HG02571 (cell line): ENCODE data around the gene NAT16.

Experiments
- ATAC-seq: cut with Tn5 transposase; IDR thresholded peaks from one replicate; pipeline ENCODE4 v1.9.1; 2021; ENCODE audit warnings: mild to moderate bottlenecking, moderate library complexity; ENCODE audit not compliant: unreplicated experiment

NAT16 gene

DNA sequence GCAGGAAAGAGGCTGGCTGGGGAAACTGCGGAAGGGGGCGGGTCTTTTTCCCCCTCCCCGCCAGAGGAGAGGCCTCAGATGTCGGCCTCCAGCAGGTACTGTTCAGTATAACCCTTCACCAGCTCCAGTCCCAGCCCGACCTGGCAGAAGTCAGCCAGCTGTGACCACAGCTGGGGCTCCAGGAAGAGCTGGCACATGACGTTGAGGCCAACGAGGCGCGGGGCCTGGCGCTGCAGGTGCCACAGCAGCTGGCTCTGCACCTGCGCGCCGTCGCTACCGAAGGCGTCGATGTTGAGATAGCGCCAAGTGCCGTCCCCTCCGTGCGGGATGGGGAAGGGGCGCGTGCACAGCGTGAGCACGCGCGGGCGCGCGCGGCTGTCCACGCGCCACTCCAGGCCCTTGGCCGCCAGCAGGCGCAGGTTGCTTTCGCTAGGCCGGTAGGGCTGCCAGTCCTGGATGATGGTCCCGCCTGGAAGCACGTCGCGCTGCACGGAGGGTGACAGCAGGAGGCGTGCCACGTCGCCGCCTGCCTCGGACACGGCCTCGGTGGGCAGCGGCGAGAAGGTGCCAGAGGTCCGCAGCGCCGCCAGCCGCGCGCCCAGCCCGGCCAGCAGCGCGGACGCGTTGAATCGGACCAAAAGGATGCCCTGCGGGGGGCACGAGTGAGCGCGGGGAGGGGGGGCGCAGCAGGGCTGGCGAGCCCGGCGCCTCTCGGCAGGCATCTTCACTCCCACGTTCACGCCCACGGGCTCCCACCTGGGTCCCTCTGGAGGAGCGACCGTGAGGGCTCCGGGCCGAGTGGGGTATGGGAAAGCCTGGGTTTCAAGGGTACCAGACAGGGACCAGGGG lies 7.9 kb downstream of the NAT16 start:
- no peak for ATAC-seq

DNA sequence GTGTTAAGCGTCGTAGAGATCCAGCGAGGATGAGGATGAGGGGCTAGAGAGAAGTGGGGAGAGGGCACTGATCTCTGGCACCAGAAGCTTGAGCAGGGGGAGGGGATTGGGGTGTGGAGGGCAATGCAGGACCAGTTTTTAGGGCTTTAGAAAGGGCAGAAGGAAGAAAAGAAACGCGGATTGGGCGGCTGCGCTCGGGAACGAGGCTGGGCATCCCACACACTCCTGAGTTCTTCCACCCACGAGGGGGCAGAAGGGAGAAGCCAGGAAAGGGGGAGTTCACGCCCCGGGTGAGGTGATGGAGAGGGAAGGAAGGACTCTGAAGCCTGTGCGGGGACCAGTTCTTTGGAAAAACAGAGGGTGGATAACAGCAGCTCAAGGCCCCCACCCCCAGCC lies 8.7 kb downstream of the NAT16 start:
- no peak for ATAC-seq

DNA sequence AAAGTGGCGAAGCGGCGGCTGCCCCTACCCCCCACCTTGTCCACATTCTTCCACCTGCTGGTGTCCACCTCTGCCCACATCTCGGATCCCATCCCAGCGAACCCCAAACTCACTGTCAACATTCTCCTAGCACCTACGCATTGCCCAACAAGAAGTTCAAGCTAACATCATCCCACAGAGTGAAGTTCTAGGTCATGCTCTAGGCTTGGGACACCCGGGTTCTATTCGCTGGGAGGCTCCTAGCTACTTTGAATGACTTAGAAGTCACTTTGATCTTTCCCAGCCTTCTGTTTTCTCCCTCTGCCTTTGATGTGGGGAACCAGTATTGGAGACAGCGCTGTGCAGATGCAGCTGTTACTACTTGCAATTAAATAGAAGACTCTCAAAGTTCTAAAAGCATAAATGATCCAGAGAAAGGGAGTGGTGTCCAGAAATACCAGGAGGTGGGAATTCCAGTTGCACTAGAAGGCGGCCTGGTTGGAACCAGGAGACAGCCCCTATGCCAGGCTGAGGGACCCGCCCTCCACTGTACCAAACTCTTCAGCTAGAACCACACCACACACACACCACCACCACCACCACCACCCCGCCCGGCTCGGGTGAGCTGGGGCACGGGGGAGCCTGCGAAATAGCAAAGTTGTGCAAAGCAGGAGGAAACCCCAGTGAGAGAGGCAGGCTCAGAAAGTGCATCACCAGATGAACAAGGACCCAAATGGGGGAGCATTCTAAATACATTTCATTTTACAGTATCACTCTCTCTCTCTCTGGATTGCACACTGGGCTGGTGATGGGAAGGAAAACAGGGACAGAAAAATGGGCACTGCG lies 9.3 kb downstream of the NAT16 start:
- no peak for ATAC-seq

DNA sequence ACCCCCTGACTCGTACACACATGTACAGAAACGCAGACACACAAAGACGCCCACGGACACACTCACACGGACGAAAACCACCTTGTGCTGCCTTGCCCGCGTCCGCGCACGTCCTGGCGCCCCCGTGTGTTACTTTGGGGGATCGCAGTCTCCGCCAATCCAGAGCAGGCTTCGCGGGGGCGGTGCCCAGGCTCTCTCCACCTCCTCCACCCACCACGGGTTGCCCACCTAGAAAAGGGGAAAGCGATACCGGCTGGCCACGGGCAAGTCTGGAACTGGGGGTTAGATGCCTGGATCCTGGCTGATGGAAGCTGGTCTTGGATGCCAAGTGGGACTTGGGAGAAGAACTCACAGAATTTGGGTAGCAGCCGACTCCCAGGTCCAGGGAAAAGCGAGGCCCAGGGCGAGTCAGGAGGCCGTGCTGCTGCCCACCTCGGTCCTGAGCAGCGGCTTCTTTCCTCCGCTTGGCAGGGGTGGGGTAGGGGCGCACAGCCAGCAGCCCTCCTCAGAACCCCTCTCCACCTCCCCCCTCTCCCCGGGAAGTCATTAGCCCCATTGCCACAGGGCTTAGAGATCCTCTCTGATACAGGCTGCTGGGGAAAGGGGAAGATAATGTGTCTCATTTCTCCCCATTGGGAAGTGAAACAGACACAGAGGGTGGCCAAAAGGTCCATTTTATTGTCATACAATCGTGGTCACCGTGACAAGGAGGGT lies 10.1 kb downstream of the NAT16 start:
- ATAC-seq, result no peak

DNA sequence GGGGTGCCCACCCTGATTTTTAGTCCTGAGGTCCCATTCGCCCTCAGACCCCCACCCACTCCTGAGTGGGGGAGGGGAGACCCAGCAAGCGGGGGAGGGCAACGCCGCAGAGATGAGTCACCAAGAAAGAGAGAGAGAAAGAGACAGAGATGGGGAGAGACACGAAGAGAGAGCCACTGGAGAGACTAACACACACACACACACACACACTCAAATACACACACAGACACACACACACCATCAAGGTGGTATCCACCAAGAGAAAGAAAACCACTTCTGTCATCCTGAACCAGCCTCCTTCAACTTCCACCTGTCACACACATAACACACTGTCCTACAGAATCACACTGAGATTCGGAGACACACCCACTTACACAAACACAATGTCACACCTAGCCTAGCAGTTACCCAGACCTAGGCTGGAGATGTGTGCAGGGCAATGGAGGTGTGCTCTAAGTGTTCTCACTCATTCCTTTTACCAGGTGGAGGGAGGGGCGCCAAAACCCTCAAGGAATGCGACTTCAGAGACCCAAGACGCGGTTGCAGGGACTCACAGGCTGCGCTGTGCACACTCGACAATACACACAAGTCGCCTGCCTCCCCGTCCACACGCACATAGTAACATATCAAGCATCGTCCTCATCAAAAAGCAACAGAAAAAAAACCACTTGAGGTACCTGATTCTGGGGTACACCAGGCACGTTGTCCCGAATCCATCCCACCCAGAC lies 10.8 kb downstream of the NAT16 start:
- no peak for ATAC-seq

DNA sequence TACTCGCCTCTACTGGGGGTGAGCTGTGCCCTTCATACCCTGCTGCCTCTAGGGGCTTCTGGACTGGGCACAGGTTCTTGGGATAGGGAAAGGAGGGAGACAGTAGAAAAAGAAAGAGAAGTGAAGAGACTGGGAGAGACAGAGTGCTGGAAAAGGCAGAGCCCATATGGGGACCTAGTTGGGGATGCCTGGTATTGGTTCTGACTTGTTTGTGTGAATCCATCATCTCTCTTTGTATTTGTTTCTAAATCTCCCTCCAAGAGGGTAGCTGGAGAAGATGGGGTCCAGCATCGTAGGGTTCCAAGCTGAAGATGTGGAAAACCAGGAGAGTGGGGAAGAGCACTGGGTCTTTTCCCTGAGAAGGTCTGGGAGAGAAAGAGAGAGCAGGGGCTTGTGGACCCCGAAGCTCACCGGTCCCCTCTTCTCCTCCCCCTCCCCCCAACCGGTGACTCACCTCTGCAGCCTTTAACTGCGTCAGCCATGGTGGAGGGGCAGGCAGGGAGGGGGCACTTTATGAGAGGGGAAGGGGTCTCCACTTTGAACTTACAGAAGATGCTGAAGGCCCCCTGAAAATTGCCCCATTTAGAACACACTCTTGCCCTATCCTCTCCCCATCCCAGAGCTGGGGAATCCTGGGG lies 11.6 kb downstream of the NAT16 start:
- no peak for ATAC-seq

DNA sequence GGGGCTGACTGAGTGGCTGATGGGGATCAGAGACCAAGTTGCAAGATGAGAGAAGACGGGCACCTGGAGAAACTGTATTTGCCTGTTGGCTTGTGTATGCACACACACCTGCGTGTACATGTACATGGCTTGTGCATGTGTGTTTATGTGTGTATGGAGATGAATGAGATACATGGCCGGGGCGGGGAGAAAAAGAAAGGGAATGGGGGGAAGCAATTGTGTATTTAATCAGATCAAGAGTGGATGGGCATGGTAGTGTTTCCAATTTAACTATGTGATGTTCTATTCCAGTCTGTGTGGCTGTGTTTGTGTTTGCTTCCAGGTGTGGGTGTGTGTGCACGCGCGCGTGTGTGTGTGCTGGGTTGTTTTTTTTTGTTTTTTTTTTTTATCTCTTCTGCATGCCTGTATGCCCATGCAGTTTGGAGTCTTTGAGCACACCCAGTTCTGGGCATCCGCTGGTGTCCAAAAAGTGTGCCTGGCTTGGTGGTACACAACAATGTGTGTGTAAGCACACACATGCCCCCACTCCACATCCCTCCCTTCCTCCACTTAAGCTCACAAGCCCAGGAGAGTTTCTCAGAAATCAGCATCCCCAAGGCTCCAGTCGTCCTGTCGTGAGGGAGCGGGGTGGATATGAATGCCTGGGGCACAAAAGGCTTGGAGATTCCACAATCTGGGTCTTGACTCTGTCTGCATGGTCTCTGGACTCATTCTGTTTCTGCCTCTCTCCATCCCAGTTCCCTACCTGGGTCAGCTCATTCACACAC lies 12.3 kb downstream of the NAT16 start:
- no peak for ATAC-seq

DNA sequence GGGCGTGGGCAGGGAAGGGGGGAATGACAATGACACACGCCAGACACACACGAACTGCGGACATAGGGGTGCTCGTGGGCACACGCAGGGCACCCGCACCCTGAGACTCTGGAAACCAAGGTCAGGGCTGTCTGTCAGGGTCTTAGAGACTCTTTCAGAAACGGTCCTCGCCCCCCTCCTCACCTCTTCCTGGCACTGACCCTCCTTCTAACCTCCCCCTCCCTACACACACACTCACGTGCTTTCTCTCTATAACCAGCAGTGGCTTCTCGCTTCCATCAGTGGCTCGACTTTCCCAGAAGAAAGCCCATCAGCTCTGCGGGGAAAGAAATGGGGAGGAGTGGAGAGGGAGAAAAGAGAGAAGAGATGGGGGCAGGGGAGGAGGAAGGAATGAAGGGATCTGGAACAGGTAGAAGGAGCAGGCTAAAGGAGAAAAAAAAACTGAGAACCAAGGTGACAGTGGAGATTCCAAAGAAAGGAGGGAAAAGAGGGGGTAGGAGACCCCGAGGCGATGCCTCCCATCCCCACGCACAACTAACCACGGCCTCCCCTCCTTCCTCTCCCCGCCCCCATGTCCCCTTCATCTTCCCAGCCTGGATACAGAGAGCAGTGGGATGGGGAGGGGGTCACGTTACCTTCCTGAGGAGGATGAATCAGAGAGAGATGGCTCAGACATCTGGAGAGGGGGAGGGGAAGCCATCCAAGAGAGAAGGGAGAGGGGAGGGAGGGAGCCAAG lies 13.0 kb downstream of the NAT16 start:
- no peak for ATAC-seq

DNA sequence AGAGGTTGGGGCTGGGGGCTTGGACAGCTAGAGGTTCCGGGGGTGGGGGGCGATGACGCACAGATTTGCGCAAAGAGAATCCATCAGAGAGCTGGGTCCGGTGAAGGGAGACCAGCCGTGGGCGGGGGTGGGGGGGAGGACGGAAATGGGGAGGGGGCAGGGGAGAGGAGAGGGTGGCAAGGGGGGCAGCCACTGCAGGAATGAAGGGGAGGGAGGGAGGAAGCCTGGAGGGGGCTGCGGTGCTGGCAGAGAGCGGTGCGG lies 13.5 kb downstream of the NAT16 start:
- no peak for ATAC-seq

DNA sequence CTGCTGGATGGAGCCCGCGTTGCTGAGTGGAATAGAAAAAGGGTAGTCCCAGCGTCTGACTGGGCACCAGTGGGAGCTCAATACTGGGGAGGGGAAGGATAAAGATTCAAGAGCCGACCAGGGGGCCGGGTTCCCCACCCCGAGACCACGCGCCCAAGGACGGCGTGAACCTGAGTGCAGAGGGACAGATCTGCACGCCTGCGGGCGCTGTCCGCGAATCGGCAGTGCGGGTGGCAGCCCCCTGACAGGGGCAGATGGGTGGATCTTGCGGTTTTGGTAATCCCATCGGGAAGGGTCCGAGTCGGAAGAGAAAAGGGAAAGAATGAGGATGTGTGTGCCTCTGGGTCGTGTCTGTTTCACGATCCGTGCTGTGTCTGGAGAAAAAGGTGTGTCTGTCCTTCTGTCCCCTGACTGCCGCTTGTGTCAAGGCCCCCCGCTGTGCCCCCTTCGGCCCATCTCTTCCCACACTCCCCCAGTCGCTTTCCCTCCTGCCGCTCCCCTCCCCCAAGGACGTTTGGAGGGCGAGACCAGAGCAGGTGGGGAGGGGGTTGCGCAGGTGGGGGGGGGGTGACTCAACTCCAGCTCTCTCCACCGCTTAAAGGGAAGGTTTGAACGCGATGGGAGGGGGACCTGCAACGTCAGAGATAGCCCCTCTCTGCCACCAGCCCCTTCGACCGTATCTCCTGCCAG lies 14.0 kb downstream of the NAT16 start:
- no peak for ATAC-seq

DNA sequence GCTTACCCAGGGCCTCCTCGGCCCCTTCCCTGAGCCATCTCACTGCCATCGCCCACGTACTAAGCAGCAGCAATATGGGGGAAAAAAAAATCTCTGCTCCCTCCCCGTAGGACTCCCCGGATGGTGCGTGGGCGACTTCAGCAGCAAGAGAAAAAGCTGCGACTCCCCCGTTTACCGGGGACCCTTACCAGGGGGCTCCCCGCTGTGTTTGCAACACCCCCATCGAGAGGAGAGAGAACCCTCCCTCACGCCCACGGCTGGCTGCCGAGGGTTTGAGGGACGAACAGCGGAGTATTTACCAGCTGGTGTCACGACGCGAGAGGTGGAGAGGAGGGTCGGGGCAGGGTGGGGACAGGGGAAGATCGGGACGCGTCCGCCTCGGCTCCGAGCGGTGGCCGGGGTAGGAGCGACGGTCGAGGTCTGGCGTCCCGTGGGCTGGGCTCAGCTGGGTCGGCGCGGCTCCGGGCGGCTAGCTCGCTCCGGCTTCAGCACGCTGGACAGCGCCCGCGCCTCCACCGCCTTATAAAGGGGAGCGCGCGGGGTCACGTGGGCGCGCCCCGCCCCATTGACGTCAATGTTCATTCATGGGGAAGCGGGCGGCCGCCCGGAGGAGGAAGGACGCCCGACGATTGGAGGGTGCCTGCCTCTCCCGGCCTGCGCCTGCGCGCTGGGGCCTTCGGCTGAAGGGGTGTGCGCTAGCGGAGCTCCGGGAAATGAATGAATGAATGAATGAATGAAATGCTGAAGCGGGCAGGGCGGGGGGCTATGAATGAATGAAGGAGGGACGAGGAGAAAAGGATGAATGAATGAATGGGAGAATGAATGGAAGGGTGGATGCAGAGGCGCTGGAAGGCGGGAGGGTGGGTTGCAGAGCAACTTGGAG lies 14.8 kb downstream of the NAT16 start, which contains the start of gene VGF:
TSS of gene VGF (minus strand) at position 495 of the 883 bp plus-strand sequence. CDS start 726 bp downstream, outside the sequence.
- ATAC-seq, result peak; percentile 72

DNA sequence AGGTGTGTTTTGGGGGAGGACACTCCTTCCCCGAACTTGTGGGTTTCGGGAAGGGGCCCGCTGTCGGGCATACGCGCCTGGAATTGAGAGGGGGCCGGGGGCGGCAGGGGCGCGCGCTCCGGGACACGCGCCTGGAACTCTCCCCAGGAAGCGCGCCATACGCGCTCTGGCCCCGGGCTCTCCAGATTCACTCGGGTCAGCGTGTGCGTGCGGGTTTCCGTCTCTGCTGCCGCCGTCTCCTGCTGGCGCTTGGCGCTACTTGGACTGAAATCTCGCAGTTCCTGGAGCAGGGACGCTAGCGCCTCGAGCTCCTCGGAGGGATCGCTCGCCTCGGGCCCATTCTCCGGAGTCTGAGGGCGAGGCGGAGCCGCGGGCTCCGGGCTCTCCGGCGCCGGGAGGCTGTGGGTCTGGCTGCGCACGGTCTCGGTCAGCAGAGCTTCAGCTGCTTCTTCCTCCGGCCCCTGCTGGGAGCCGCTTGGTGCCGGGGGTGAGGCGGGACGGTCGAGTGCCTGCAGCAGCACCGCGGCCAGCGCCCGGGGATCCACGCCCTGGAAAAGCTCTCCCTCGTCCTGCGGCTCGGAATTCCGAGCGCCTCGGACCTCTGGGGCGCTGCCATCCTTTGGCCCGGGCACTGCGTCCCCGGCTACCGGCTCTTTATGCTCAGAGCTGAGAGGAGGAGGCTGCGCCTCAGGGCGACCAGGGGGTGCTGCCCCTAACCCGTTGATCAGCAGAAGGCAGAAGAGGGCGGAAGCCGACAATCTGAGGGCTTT lies 15.8 kb downstream of the NAT16 start:
- ATAC-seq, result no peak

DNA sequence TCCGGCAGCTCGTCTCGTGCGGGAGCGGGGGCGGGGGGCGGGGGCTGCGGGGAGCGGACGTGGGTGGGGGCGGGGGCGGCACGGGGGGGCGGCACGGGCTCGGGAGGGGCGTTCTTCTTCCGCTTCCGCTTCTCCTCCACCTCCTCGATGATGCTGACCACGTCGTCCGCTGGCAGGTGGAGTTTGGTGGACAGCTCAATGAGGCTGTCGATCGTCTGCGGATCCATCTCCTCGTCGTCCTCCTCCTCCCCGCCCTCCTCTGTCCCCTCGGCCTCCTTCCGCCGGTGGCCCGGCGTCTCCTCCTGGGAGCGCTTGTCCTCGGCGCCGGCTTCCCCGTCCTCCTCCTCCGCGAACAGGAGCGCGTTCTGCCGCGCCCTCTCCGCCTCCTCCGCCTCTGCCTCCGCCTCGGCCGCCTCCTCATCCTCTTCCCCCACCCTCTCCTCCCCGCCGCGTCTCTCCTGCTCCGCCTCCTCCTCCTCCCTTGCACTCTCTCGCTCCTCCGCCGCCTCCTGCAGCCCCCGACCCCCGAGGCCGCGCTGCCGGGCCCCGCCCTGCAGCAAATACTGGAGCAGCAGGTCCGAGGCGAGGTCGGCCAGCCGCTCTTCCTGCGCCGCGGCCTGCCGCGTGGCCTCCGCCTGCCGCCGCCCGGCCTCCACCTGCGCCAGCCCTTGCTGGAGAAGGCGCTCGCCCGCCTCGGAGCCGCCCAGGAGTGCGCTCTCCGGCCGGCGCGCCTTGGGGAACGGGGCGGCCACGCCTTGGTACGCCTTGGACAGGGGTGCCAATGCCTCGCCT lies 16.6 kb downstream of the NAT16 start:
- no peak for ATAC-seq

DNA sequence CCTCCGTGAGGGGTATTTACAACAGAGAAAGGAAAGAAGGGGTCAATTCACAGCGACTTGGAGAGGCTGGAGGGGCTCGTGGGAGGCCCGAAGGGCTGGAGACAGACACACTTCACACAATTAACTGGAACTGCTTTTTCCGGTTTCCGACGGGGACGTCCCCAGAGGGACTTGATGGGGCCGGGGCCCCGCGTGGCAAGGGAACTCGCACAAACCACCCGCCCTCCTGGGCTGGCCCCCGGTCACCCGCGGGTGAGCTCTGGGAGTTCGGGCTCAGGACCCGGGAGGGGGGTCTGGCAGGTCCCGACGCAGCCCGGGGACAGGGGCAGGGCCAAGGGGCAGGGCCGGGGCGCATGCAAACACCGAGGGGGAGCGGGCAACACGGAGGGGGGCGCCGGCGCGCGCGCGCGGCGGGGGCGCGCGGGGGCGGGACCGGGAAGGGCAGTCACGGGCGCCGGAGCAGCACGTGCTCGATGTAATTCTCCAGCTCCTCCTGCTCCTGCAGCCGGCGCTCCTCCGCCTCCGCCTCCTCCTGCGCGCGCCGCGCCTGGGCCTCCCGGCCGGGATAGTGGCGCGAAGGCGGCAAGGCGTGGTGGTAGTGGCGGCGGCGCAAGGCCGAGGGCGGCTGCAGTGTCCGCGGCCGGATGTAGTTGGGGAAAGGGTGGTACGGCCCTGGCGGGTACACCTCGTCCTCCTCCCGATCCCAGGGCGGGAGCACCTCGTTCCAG lies 17.4 kb downstream of the NAT16 start:
- ATAC-seq, result no peak
